GM18511 (cell line): ENCODE results near the gene NWD2.

Experiments
- ATAC-seq: cut with Tn5 transposase; IDR thresholded peaks from one replicate; pipeline ENCODE4 v1.9.1; 2021; ENCODE audit warnings: mild to moderate bottlenecking, moderate library complexity; ENCODE audit not compliant: unreplicated experiment

Gene NWD2

DNA sequence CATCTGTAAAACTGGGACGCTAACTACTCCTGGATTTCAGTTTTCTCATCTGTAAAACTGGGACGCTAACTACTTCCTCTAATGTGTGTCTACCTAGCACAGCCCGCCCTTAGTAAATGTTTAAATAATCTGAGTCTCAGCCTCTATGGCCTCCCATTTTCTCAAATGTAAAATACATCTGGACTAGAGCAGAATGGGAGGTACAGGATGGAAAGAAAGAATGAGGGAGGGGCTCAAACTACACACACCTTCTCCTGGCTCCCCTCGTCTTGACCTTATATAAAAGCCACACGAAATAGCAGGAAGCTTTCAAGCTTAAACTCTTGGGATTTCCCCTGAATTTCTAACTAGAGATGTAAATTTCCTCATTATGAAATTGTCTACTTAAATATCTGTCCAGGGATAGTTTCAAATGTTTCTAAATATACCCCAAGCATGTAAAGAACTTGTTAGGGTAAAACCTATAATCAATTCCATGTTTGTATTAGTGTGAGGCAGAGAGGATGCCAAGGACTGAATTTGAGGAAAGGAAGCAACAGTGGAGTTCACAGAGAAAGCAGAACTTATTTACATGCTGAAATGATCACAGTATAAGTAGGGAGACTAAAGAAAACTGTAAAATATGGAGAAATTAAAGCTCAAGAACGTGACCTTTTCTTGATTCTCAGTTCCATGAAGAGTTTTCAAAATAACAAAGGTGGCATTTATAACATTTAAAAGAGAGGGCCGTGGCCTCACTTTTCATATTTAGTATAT, 220.0 kb downstream of the NWD2 start:
- ATAC-seq, result no peak

DNA sequence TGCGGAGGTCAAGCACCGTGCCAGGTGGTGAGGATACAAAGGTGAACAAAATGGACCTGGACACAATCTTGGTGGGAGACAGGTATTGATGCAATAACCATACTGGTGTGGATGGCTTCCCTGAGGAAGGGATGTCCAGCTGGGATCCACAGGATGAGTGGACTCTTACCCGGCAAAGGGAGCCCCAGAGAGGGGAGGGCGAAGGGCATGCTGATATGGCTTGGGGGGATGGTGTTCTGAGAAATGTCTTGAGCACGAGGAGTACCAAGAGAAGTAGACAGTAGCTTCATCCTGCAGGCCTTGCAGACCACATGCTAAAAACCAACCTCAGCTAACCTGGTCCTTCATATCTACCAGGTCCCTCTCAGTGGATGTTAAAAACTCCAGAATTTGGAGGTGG, 220.8 kb downstream of the NWD2 start:
- no peak for ATAC-seq

DNA sequence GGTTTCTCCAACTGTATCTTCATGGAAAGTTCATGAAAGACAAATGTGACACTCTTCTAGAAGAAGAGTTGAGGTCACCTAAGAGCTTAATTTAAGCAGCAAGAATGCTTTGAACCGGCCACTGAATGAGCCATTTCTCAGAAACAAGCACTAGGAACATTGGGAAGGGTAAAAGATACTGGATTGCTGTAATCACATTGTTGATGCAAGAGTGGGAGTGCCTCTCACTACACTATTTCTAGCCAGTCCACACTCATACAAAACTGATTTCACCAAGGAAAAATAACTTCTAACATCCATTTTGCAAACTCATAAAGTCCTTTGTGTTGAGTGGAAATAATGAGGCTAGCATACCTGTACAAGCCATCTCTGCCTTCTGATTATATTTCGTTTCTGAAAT, 221.3 kb downstream of the NWD2 start:
- no peak for ATAC-seq

DNA sequence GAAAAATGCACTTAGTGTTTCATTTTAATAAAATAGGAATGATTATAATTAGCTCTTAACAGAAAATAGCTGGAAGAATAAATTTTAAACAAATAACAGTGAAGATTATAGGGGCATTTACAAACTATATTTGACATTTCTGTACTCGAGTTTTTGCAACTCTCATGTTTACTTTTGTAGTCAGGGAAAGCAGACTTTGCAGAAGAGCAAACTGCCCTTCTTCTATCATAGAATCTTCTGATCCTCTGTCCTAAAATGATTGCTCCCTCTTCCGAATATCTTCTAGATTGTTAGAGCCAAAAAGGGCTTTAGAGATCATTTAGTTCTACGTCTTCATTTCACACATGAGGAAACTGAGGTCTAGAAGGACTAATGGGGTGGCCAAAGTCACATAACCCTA, 222.7 kb downstream of the NWD2 start:
- ATAC-seq, result no peak

DNA sequence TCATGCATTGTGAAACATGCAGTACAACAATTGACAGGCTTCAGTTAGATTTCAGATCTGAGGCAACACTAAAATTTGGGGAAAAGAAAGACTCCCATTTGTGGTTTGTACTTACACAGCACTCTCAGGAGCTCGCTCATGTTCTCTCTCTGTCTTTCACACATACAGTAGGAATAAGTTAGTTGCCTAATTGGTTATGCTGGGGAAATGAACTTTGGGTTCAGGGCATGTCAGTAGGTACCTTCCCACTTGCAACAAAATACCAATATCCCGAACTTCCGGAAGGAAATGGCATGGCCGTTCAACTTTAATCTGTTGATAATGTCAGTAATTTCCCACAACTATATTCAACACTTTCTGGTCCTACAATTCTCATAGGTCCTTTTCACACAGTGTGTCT, 223.3 kb downstream of the NWD2 start:
- ATAC-seq, result no peak

DNA sequence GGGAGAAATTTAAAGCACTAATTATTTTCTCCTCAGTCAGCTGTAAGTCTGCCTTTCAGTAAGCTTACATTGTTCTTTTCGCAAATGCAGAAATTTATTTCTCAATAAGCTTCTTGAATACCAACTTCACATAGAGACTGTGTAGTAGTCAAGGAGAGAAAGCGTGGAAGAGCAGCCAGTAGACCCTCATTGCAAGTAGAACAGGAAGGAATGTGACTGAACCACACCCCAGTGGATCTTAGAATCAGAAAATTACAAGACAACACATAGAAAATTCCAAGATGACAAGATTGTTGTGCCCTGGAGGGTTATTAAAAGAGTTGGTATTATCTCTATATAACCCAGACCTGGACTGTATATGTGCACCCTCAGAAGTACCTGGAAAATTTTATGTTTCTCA, 224.7 kb downstream of the NWD2 start:
- no peak for ATAC-seq

DNA sequence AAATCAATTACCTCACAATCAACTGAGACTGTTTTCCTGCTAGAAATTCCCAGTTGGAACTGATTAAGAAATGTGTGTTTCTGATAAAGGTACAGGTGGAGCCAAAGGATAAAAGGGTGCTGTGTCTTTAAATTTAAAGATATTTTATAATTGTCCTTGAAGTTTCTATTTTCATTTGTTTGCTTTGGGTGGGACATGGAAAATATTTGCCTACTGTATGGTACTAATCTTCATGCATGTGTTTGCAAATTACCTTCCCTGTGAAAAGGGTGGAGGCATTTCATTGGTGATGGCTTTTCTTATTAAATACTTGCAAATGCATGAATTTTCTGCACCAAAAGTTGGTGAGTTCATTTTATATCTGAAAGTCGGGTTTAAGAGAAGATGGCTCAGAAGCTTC, 225.7 kb downstream of the NWD2 start:
- ATAC-seq, result no peak

DNA sequence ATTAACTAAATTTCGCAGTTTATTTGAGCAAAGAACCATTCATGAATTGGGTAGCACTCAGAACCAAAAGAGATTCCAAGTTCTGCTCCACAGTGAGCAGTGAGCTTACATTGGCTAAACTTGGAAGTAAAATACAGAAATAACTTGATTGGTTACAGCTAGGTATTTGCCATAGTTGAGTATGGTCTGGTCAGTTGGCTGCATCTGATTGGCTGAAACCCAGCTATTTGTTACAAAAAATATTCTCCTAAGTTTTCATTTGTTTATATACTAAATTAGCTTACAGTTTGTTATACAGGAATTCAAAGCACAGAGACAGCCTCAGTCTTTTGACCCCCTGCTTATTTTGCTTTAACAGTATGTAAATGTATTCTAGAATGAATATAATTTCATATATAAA, 226.6 kb downstream of the NWD2 start:
- no peak for ATAC-seq

DNA sequence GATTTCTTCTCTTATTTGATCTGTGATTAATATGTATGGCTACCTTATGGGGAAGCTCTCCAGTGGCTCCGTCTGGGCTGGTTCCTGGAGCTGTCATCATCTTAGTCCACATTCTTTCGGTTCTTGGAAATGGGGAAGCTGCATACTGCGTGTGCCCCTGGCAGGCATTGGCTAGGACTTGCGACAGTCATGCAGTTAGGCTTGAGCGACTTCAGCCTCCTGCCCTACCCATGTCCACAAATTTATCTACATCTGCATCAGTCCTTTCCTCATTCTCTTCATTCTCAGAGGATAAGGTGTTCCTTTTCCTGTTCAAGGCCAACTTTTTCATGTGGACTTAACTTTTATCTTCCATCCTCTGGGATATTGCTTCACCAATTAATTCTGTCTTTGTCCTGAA, 227.4 kb downstream of the NWD2 start:
- no peak for ATAC-seq

DNA sequence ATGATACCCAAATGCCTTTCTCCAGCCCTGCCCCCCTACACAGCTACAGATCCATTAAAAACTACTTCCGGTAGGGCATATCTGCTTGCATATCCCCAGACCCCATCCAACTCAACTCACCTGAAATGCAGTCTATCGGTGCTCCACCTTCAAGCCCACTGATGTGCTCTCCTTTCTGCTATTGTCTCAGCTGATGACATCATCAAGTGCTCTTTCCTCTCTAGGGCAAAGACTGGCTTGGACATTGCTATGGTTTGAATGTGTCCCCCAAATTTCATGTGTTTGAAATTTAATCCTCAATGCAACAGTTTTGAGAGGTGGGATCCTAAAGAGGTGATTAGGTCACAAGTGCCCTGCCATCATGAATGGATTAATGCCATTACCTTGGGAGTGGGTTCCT, 229.3 kb downstream of the NWD2 start:
- no peak for ATAC-seq

DNA sequence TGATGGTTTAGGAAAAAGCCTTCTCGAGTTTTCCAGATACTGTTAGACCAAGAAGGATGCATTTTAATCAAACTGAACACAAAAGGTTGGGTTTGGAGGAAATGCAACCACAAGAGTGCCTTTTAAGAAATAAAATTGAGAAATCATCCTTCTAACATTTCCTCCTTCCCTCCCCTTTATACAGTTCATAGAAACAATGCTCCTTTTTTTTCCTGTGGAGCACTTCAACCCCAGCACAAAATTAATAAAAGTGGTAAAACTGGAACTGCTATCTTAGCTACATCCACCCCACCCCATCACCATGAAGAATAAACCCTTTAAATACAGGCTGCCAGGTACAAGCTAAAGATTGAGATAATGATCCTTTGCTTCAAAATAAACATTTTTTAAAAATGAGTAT, 230.5 kb downstream of the NWD2 start:
- ATAC-seq, result no peak

DNA sequence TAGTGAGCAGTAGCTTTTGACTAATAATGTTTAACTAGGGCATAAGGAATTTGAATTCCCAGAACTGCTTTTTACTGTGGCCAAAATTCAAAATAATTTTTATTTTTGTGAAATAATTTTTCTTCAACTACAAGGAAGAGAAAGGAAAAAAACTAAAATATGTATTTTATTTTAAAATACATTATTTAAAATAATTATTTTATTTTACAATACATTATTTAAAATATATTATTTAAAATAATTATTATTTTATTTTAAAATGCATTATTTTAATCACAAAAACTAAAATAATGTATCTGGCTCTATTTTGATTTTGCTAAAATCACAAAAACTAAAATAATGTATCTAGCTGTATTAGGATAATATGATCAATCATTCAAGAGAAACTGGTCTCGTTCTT, 231.2 kb downstream of the NWD2 start:
- ATAC-seq, result no peak

DNA sequence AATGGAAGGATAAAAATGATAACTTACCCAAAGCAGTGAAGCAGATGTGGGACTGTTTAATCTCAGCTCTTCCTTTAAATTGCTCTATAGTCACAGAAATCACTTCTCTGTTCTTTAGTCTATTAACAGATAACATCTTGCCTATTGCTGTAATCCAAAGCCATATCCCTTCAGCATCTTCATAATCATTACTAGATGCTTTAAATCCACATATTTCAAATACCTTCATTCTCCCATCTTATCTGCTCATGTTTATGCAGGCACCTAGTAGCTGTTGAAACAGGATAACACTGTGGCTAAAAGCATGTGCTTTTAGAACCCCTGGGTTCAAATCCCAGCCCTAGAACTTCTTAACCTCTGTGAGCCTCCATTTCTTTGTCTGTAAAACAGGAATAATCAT, 231.7 kb downstream of the NWD2 start:
- ATAC-seq, result no peak

DNA sequence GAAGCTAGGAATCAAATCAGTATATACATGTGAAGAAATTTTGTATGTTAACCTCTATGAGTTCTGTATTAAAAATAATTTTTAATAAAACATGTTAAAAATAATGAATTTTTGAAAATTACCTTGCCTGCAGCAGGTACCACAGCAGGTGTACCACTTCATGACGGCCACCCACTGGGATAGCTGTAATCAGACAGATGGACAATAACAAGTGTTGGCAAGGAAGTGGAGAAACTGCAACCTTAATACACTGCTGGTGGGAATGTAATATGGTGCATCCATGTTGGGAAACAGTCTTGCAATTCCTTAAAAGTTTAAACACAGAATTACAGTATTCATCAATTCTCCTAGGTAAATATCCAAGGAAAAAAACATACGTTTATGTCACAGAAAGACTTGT, 232.1 kb downstream of the NWD2 start:
- no peak for ATAC-seq

DNA sequence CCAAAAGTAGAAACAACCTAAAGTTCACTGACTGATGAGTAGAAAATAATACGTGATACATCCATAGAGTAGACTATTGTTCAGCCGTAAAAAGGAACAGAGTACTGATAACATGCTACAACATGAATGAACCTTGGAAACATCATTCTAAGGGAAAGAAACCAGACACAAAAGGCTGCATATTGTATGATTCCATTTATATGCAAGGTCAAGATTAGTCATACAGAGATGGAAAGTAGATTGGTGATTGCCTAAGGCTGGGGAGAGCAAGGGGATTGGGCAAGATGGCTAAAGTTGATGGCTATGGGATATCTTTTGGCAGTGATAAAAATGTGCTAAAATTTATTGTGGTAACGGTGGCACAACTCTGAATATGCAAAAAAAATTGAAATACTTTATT, 232.6 kb downstream of the NWD2 start:
- no peak for ATAC-seq

DNA sequence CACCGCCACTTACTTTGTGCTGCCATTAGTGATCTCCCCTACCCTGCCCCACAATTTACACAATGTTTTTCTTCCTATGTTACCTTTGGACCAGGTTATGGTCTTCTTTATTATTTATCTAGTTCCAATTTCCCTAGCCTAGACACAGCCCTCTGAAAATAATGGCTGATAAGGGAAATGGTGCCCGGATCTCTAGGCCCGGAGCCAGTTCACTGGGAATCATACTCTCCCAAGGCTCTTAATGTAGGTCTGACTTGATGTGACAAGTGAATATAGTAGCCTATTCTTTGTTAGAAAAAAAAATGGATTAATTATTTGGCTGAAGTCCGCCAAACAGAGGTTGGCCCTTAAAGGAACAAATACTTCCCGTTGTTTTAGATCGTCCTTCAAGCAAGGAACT, 233.6 kb downstream of the NWD2 start:
- ATAC-seq, result no peak

DNA sequence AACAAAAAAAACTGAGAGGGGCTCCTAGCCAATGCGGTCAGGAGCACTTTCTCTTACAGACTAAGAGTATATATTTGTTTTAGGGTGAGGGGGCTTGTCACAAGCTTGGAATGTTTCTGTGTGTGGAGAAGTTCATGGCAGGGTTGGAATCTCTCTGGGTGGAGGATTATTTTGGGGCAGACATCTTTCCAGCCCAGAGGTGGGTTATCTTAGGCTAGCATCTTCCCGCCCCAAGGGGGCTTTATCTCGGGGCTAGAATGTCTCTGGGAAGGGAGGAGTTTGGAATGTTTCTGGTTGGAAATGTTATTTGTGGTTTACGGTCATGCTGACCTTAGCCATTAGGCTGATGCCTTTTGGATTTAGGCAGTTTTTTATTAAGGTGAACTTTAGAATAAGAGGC, 236.0 kb downstream of the NWD2 start:
- no peak for ATAC-seq

DNA sequence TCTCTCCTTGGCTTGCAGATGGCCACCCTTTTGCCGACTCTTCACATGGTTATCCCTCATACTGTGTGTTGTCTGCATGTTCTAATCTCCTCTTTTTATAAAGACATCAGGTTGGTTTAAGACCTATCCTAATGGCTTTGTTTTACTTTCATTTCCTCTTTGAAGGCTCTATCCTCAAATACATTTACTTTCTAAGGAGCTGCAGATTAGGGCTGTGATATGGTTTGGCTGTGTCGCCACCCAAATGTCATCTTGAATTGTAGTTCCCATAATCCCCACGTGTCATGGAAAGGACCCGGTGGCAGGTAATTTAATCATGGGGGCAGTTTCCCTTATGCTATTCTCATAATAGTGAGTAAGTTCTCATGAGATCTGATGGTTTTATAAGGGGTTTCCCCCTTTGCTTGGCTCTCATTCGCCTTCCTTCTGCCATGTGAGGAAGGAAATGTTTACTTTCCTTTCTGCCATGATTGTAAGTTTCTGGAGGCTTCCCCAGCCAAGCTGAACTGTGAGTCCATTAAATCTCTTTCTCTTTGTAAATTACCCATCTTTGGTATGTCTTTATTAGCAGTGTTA, 237.1 kb downstream of the NWD2 start:
- ATAC-seq, result no peak

DNA sequence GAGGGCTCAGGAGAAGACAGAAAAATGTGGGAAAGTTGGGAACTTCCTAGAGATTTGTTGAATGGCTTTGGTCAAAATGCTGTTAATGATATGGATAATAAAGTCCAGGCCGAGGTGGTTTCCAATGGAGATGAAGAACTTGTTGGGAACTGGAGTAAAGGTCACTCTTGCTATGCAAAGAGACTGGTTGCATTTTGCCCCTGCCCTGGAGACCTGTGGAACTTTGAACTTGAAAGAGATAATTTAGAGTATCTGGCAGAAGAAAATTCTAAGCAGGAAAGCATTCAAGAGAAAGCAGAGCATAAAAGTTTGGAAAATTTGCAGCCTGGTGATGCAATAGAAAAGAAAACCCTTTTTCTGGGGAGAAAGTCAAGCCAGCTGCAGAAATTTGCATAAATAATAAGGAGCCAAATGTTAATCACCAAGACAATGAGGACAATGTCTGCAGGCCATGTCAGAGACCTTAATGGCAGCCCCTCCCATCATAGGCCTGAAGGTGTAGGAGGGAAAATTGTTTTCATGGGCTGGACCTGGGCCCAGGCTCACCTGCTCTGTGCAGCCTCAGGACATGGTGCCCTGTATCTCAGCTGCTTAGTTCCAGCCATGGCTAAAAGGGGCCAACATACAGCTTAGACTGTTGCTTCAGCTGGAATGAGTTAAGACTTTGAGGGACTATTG, 237.8 kb downstream of the NWD2 start:
- ATAC-seq, result no peak

DNA sequence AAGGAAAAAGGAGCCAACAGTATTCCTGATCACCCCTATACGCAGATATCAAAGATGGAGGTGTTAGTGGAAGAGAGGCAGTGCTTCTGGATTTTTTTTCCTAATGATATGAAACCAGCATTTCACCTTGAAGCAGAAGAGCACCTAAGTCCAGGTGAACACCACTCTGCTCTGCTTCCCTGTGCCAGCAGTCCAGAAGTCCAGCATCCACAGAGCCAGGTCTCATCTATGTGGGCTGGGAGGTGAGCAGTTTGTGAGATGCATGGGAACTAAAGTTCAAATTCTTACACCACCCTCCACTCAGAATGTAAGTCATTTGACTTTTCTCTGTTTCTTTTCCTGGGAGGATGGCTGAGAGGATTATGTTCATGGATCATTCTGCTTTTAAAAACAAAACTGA, 239.1 kb downstream of the NWD2 start:
- ATAC-seq, result no peak

DNA sequence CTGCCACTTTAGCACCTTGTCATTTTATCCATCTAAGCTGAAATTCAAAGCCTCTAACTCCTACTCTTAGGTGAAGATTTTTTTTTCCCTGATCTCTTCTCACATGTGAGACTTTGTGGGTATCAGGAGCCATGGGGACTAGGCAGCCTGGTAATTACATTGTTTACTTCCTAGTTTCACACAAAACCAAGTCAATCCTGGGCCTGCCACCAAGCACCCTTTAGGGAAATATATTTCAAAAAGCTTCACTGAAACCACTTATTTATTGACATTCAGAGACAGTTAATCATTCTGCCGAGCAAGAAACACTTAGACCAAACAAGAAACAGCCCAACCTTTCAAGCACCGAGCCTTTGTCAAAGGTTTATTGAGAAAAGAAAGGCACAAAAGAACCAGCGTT, 241.6 kb downstream of the NWD2 start:
- ATAC-seq, result no peak

DNA sequence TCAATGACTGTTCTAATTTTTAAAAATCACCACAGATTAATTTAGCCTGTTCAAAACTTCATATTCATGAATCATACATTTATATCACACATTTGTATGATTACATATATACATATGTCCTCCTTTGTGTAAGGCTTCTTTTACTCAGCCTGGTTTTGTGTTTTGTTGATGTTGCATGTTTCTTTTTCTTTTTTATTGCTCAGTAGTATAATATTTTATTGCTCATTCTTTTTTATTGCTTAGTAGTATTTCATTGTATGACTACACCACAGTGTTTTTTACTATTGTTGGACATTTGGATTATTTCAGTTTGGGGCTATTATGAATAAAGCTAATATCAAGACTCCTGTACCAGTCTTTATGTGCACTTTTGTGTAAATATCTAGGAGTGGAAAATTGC, 243.1 kb downstream of the NWD2 start:
- no peak for ATAC-seq

DNA sequence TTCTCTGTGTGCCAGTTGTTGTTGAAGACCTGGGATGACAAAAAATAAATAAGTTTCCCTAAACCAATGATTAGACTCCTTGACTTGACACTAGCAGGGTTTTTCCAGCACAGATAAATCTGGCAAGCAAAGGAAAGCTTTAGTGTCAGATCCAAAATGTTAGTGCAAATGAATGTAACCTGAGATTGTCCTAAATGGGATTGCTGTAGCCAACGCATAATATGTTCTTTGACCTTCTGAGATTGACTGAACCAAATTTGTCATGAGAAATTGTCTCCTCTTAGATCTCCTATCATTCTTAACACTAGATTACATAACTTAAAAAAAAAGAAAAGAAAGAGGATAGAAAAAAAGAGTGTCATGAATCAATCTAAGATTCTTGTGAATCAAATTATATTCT, 245.2 kb downstream of the NWD2 start:
- ATAC-seq, result no peak
